B cell (primary cell): ENCODE measurements around the gene TMEM158. TPM values are rescaled to one million over a fixed set of nuclear protein-coding genes. Genes with fewer than 3 reads are reported as not detected.

Experiments
- ATAC-seq: fragments of 200-7000 bp; cut with Tn5 transposase; one replicate; pipeline ENCODE4 v1.10.0; 2021; ENCODE audit warnings: low read depth, mild to moderate bottlenecking, moderate number of reproducible peaks, moderate library complexity
- CTCF ChIA-PET: fragments of 350-600 bp; sonication (Branson Sonifier 250); formaldehyde crosslinking; loops from one replicate; lab custom pipeline; 2021; ENCODE audit warnings: antibody characterized with exemption, inconsistent platforms; lab: Charles Lee
- POLR2A ChIA-PET: fragments of 350-600 bp; sonication (Branson Sonifier 250); formaldehyde crosslinking; loops from one replicate; lab custom pipeline; 2021; ENCODE audit warnings: antibody characterized with exemption; lab: Charles Lee
- DNase-seq: peaks from one replicate; pipeline ENCODE4 v3.0.0; 2013
- H2AFZ ChIP-seq: 2 replicates; pipeline ENCODE4 v1.6.1; 2012; ENCODE audit warnings: mild to moderate bottlenecking, low read depth, low read length; ENCODE audit not compliant: insufficient read depth, poor library complexity, severe bottlenecking
- H3K27ac ChIP-seq, 2 donors: 1 replicate in 1 of 2; 2 replicates in 1 of 2; pipeline ENCODE4 v1.5.1; 2012 to 2013; ENCODE audit warnings: low read length in 2 of 2, mild to moderate bottlenecking in 2 of 2, moderate library complexity in 1 of 2
- H3K27me3 ChIP-seq, 4 experiments: fragments of 200-600 bp in 1 of 4; sonication (generic) in 1 of 4; replicated peaks in 1 of 4; 1 replicate in 2 of 4; 2 replicates in 2 of 4; pipeline versions ENCODE4 v1.6.1 to v1.7.0; 2013 to 2016; ENCODE audit warnings: low read length in 3 of 4, mild to moderate bottlenecking in 2 of 4, mixed read lengths in 1 of 4, moderate library complexity in 1 of 4; ENCODE audit not compliant: insufficient read depth in 4 of 4, control insufficient read depth in 3 of 4; ENCODE audit errors: control extremely low read depth in 1 of 4
- H3K36me3 ChIP-seq, 2 experiments: replicated peaks in 1 of 2; 1 replicate in 1 of 2; 2 replicates in 1 of 2; pipeline versions ENCODE4 v1.6.1 to v1.7.1; 2013; ENCODE audit warnings: low read length in 1 of 2; ENCODE audit not compliant: insufficient read depth in 2 of 2, control insufficient read depth in 1 of 2; ENCODE audit errors: control extremely low read depth in 1 of 2, extremely low read depth in 1 of 2
- H3K4me1 ChIP-seq, 2 donors: fragments of 200-600 bp in 1 of 2; sonication (generic) in 1 of 2; 1 replicate in 1 of 2; 2 replicates in 1 of 2; pipeline versions ENCODE4 v1.5.1 to v1.6.1; 2013 to 2017; ENCODE audit warnings: low read length in 2 of 2; ENCODE audit not compliant: control insufficient read depth in 2 of 2, insufficient read depth in 2 of 2
- H3K4me2 ChIP-seq: replicated peaks from 2 replicates; pipeline ENCODE3; 2012; ENCODE audit warnings: mild to moderate bottlenecking, low read depth, low read length; ENCODE audit not compliant: poor library complexity, severe bottlenecking
- H3K4me3 ChIP-seq, 5 experiments: fragments of 200-600 bp in 1 of 5; sonication (generic) in 1 of 5; 1 replicate in 3 of 5; 2 replicates in 2 of 5; pipeline versions ENCODE4 v1.5.1 to v1.7.0; 2011 to 2016; ENCODE audit warnings: low read length in 4 of 5, mild to moderate bottlenecking in 4 of 5, low read depth in 2 of 5, control low read depth in 1 of 5, moderate library complexity in 1 of 5; ENCODE audit not compliant: insufficient read depth in 1 of 5; ENCODE audit errors: control extremely low read depth in 1 of 5, extremely low read depth in 1 of 5
- H3K79me2 ChIP-seq: fragments of 200-600 bp; sonication (generic); one replicate; pipeline ENCODE4 v1.6.0; 2016; ENCODE audit warnings: low read length; ENCODE audit not compliant: control insufficient read depth, insufficient read depth
- H3K9ac ChIP-seq: fragments of 200-600 bp; sonication (generic); 2 replicates; pipeline ENCODE4 v1.6.1; 2017; ENCODE audit warnings: mild to moderate bottlenecking, low read length, moderate library complexity
- H3K9me3 ChIP-seq, 3 donors: one replicate each; pipeline versions ENCODE4 v1.6.1 to v1.7.1; 2013; ENCODE audit warnings: low read length in 2 of 3; ENCODE audit not compliant: control insufficient read depth in 2 of 3, insufficient read depth in 1 of 3; ENCODE audit errors: control extremely low read depth in 1 of 3
- H4K20me1 ChIP-seq: 2 replicates; pipeline ENCODE4 v1.6.0; 2012; ENCODE audit warnings: mild to moderate bottlenecking, low read length; ENCODE audit not compliant: insufficient read depth, control insufficient read depth, poor library complexity, severe bottlenecking
- H3K27ac Mint-ChIP-seq: one replicate; pipeline ENCODE4 v1.8.0; 2021; ENCODE audit warnings: mixed read lengths
- H3K27me3 Mint-ChIP-seq: one replicate; pipeline ENCODE4 v1.8.0; 2021; ENCODE audit warnings: mixed read lengths
- H3K4me1 Mint-ChIP-seq: one replicate; pipeline ENCODE4 v1.8.0; 2021; ENCODE audit warnings: mixed read lengths
- H3K4me3 Mint-ChIP-seq: one replicate; pipeline ENCODE4 v1.8.0; 2021; ENCODE audit warnings: mixed read lengths
- H3K9me3 Mint-ChIP-seq: one replicate; pipeline ENCODE4 v1.8.0; 2022; ENCODE audit warnings: mixed read lengths; ENCODE audit not compliant: insufficient read depth
- EZH2 ChIP-seq: IDR thresholded peaks from 2 replicates; pipeline ENCODE4 v1.6.1; 2012; ENCODE audit warnings: borderline replicate concordance, low read depth, mild to moderate bottlenecking, moderate library complexity, low read length; ENCODE audit not compliant: insufficient read depth, poor library complexity, severe bottlenecking
- WGBS: methylation state at CpG from one replicate; pipeline ENCODE4 v1.1.5; 2013; ENCODE audit warnings: missing lambda C conversion rate; ENCODE audit not compliant: insufficient coverage; 5-methylcytosine and 5-hydroxymethylcytosine counted together
- intact Hi-C: fragments of 100-400 bp; cut with micrococcal nuclease; formaldehyde crosslinking; loops from one replicate; pipeline ENCODE4 v1.10.0; 2022
- polyA plus RNA-seq: library from polyadenylated mRNA; depleted of rRNA; stranded (reverse); fragments of >200 nt; gene quantifications from 2 replicates; pipeline ENCODE4 v1.2.3, GENCODE V29; 2012
- total RNA-seq, 2 donors: library from RNA; stranded (reverse); fragments of 120-200 nt in 1 of 2; gene quantifications; 1 replicate in 1 of 2; 2 replicates in 1 of 2; pipeline versions ENCODE4 v1.2.3 to v1.2.4, GENCODE V29; 2013 to 2022
- TF ChIP-seq, protein P1 (sequence below): fragments of 200-600 bp; IDR thresholded peaks from one replicate; pipeline ENCODE4 v1.8.0; 2022; ENCODE audit warnings: antibody characterized with exemption, mild to moderate bottlenecking

The TMEM158 gene
- total and polyA plus RNA-seq, 2 donors (not counting 1 experiment from before 2014, with no cell fraction given), result not detected

- Mint-ChIP-seq H3K9me3 (no peaks in the 10 kb centered on the region), H3K27me3 (peaks cover 12% of the 10 kb centered on the region), H3K27ac (no peak overlapping the region), H3K4me3 (no peak overlapping the region), H3K4me1 (no peaks in the 10 kb centered on the region)
- Histone ChIP-seq H3K27ac (no peak overlapping the region), H3K27me3 (no peaks in the 10 kb centered on the region), H3K9me3 (no peaks in the 10 kb centered on the region), H3K4me2 (no peak overlapping the region), H3K36me3 (no peaks in the 10 kb centered on the region), H3K4me1 (no peaks in the 10 kb centered on the region), H4K20me1 (no peaks in the 10 kb centered on the region), H3K4me3 (no peak overlapping the region), H3K79me2 (no peaks in the 10 kb centered on the region), H3K9ac (no peak overlapping the region), H2AFZ (no peak overlapping the region)
- CTCF ChIA-PET, result no interaction called here
- POLR2A ChIA-PET, result no interaction called here
- no peak for TF ChIP-seq EZH2
- TF ChIP-seq, protein P1, sequence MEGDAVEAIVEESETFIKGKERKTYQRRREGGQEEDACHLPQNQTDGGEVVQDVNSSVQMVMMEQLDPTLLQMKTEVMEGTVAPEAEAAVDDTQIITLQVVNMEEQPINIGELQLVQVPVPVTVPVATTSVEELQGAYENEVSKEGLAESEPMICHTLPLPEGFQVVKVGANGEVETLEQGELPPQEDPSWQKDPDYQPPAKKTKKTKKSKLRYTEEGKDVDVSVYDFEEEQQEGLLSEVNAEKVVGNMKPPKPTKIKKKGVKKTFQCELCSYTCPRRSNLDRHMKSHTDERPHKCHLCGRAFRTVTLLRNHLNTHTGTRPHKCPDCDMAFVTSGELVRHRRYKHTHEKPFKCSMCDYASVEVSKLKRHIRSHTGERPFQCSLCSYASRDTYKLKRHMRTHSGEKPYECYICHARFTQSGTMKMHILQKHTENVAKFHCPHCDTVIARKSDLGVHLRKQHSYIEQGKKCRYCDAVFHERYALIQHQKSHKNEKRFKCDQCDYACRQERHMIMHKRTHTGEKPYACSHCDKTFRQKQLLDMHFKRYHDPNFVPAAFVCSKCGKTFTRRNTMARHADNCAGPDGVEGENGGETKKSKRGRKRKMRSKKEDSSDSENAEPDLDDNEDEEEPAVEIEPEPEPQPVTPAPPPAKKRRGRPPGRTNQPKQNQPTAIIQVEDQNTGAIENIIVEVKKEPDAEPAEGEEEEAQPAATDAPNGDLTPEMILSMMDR, result no peak
- WGBS, result no CpG with 5 or more reads among the region's 2 CpGs
- DNase-seq (no peak), ATAC-seq (no peak)
- intact Hi-C loops, result no loop called here
Observed at GRCh38 chr3:45185052-45185451, 41.0 kb downstream of the TMEM158 start.

- intact Hi-C loops, result no loop called here
- H3K4me1 ChIP-seq, result no peaks in the 10 kb centered on the region
- no peaks in the 10 kb centered on the region for H3K27me3 ChIP-seq
- no peaks in the 10 kb centered on the region for H3K9me3 ChIP-seq
- CTCF ChIA-PET, result interaction anchor here (0.5 kb wide), 1 partner anchor 74 kb away, joined by 4 read pairs; no protein-coding TSS in a partner anchor
- no peak for DNase-seq
- H3K4me2 ChIP-seq, result no peak overlapping the region
- H2AFZ ChIP-seq, result no peak overlapping the region
- H3K4me3 ChIP-seq, result no peak overlapping the region
- no peaks in the 10 kb centered on the region for H4K20me1 ChIP-seq
- 87% methylated on average over 6 of the region's 7 CpGs for WGBS
- POLR2A ChIA-PET, result no interaction called here
- H3K9me3 Mint-ChIP-seq, result no peaks in the 10 kb centered on the region
- H3K27ac Mint-ChIP-seq, result no peak overlapping the region
- H3K9ac ChIP-seq, result no peak overlapping the region
- H3K4me1 Mint-ChIP-seq, result no peaks in the 10 kb centered on the region
- no peaks in the 10 kb centered on the region for H3K36me3 ChIP-seq
- no peak overlapping the region for H3K27ac ChIP-seq
- H3K27me3 Mint-ChIP-seq, result peaks cover 18% of the 10 kb centered on the region
- no peaks in the 10 kb centered on the region for H3K79me2 ChIP-seq
- TF ChIP-seq, protein P1, result no peak
- TF ChIP-seq EZH2, result no peak
- no peak overlapping the region for H3K4me3 Mint-ChIP-seq
- no peak for ATAC-seq
Observed at GRCh38 chr3:45183872-45184262, 42.2 kb downstream of the TMEM158 start.
